ENCODE data around the gene RIMS1. TPM values are rescaled to one million over a fixed set of nuclear protein-coding genes. Genes with fewer than 3 reads are reported as not detected.

The RIMS1 gene, protein sequence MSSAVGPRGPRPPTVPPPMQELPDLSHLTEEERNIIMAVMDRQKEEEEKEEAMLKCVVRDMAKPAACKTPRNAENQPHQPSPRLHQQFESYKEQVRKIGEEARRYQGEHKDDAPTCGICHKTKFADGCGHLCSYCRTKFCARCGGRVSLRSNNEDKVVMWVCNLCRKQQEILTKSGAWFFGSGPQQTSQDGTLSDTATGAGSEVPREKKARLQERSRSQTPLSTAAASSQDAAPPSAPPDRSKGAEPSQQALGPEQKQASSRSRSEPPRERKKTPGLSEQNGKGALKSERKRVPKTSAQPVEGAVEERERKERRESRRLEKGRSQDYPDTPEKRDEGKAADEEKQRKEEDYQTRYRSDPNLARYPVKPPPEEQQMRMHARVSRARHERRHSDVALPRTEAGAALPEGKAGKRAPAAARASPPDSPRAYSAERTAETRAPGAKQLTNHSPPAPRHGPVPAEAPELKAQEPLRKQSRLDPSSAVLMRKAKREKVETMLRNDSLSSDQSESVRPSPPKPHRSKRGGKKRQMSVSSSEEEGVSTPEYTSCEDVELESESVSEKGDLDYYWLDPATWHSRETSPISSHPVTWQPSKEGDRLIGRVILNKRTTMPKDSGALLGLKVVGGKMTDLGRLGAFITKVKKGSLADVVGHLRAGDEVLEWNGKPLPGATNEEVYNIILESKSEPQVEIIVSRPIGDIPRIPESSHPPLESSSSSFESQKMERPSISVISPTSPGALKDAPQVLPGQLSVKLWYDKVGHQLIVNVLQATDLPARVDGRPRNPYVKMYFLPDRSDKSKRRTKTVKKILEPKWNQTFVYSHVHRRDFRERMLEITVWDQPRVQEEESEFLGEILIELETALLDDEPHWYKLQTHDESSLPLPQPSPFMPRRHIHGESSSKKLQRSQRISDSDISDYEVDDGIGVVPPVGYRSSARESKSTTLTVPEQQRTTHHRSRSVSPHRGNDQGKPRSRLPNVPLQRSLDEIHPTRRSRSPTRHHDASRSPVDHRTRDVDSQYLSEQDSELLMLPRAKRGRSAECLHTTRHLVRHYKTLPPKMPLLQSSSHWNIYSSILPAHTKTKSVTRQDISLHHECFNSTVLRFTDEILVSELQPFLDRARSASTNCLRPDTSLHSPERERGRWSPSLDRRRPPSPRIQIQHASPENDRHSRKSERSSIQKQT (N-terminal part only)
- polyA plus RNA-seq (2011; rRNA removed) (0.91 and 1.0 TPM in 2 replicates), polyA minus RNA-seq (2011; rRNA and poly(A)+ RNA removed) (6.8 TPM in 2 replicates)

DNA sequence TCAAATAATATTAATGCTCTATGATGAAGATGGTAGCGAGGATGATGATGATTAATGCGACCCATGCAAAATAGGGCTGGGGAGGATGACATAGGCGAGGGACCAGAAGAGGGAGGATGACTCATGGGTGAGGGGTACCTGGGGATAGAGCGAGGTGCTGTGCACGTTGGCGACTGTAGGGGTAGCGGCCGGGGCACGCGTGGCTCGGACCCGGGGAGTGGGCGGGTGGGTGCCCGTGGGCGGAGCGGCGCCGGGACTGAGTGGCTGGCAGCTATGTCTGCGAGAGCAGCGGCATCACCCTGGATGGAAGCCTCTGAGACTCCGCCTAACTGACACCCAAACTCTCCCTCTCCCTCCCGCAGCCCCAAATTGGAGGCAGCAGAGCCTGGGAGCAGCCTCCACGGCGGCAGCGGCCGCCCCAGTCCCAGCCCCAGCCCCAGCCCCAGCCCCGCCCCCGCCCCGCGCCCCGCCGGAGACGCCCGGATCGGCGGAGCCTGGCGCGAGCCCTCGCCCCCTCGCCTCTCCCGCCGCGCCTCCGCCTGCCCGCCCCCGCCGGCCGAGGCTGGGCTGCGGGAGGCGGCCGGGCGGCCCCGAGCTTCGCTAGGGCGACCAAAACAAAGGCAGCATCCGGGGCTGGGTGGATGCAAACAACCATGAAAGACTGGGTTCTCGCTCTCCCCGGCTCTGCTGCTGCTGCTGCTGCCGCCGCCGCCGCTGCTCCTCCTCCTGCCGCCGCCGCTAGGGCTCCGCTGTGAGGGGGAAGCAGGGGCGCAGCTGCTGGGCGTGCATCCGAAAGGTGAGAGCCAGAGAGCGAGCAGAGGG, at the start of gene RIMS1:
RIMS1 (plus strand) TSS at position 367 of the 822 bp plus-strand sequence. CDS start 474 bp downstream, outside the sequence.
- TF ChIP-seq, protein P1, sequence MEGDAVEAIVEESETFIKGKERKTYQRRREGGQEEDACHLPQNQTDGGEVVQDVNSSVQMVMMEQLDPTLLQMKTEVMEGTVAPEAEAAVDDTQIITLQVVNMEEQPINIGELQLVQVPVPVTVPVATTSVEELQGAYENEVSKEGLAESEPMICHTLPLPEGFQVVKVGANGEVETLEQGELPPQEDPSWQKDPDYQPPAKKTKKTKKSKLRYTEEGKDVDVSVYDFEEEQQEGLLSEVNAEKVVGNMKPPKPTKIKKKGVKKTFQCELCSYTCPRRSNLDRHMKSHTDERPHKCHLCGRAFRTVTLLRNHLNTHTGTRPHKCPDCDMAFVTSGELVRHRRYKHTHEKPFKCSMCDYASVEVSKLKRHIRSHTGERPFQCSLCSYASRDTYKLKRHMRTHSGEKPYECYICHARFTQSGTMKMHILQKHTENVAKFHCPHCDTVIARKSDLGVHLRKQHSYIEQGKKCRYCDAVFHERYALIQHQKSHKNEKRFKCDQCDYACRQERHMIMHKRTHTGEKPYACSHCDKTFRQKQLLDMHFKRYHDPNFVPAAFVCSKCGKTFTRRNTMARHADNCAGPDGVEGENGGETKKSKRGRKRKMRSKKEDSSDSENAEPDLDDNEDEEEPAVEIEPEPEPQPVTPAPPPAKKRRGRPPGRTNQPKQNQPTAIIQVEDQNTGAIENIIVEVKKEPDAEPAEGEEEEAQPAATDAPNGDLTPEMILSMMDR (IDR thresholded peaks at IDR 0.05; ENCODE audit: low read depth, low read length) = peak; percentile 48
- peak within 1 kb of the TSS; percentile 56 for H3K4me3 ChIP-seq (ENCODE audit: low read depth, low read length)
- H3K27me3 ChIP-seq (ENCODE audit: control insufficient read depth, insufficient read depth, low read length) = peaks cover 15% of the 10 kb centered on the region
- POLR2A ChIA-PET = no interaction called here
- DNase-seq (ENCODE audit: low read depth, low spot score) = no peak
- H3K9me3 ChIP-seq (ENCODE audit: control insufficient read depth, insufficient read depth, low read length) = no peaks in the 10 kb centered on the region; the same call in 1 of the 2 replicates
- H3K27ac ChIP-seq (ENCODE audit: low read depth, low read length) = no peak within 1 kb of the TSS
- CTCF ChIA-PET = interaction anchor here (1.1 kb wide), 1 partner anchor 15 kb away, joined by 3 read pairs; no protein-coding TSS in a partner anchor

DNA sequence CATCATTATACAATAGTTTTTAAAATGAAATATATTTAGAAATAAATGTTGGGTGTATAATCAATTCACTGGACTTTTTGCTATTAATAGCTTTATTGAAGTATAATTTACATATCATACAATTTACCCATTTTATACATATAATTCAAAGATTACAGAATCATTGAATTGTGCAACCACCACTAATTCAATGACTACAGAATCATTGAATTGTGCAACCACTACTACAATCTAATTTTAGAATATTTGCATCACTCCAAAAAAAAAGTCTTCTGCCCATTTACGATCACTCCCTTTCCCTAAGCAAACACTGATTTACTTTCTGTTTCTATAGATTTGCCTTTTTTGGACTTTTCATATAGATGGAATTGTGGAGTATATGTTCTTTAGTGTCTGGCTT, 35.1 kb upstream of the RIMS1 start:
- no peaks in the 10 kb centered on the region for H3K27me3 ChIP-seq (ENCODE audit: control insufficient read depth, insufficient read depth, low read length)
- ChIA-PET CTCF (no interaction called here), POLR2A (no interaction called here)
- H3K9me3 ChIP-seq (ENCODE audit: control insufficient read depth, insufficient read depth, low read length) = no peaks in the 10 kb centered on the region
- H3K4me3 ChIP-seq (ENCODE audit: low read depth, low read length) = no peak overlapping the region
- TF ChIP-seq, protein P1 (IDR thresholded peaks at IDR 0.05; ENCODE audit: low read depth, low read length) = no peak
- no peak overlapping the region for H3K27ac ChIP-seq (ENCODE audit: low read depth, low read length)
- no peak for DNase-seq (ENCODE audit: low read depth, low spot score)

DNA sequence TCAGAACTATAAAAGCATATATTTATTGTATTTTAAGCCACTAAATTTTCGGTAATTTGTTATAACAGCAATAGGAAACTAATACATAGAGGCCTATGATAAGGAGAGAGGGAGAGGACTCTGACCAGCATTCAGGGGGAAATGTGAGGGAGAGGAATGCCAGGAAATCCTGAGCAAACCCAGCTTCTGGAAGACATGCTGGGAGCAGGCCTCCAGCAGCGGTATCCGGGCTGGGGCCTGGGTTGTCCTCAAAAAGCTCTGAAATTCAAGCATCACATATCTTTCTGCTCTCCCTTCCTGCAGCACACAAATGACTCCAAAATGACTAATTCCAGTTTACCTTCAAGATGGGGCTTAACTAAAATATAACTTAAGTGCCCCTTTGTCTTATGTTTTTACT, 33.4 kb upstream of the RIMS1 start:
- Histone ChIP-seq H3K9me3 (ENCODE audit: control insufficient read depth, insufficient read depth, low read length) (no peaks in the 10 kb centered on the region), H3K27ac (ENCODE audit: low read depth, low read length) (no peak overlapping the region), H3K4me3 (ENCODE audit: low read depth, low read length) (no peak overlapping the region), H3K27me3 (ENCODE audit: control insufficient read depth, insufficient read depth, low read length) (no peaks in the 10 kb centered on the region)
- TF ChIP-seq, protein P1 (IDR thresholded peaks at IDR 0.05; ENCODE audit: low read depth, low read length) = no peak
- POLR2A ChIA-PET = no interaction called here
- CTCF ChIA-PET = no interaction called here
- no peak for DNase-seq (ENCODE audit: low read depth, low spot score)

DNA sequence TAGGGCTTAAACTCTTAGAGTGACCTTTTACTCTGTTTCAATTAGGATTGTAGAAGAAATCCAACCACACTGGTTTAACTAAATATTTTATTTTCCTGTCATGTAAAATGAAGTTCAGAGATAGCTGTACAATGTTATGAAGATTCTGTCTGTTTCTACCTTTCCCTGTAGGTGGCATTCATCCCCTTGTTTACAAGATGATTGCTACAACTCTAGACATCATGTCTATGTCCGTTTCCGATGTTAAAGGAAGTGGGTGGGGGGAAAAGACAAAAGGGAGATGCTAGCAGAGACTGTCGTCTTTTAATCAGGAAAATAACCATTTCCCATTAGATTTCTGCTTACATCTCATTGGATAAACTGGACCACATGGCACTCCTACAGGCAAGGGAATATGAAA, 30.9 kb upstream of the RIMS1 start:
- Histone ChIP-seq H3K4me3 (ENCODE audit: low read depth, low read length) (no peak overlapping the region), H3K9me3 (ENCODE audit: control insufficient read depth, insufficient read depth, low read length) (no peaks in the 10 kb centered on the region), H3K27ac (ENCODE audit: low read depth, low read length) (no peak overlapping the region), H3K27me3 (ENCODE audit: control insufficient read depth, insufficient read depth, low read length) (no peaks in the 10 kb centered on the region)
- no peak for DNase-seq (ENCODE audit: low read depth, low spot score)
- TF ChIP-seq, protein P1 (IDR thresholded peaks at IDR 0.05; ENCODE audit: low read depth, low read length) = no peak
- ChIA-PET CTCF (no interaction called here), POLR2A (no interaction called here)
